GM06990 (cell line): ENCODE results near the gene MRC1.

Experiments used
- DNase-seq: peaks from one replicate; pipeline ENCODE4 v3.0.0-alpha.2; 2011; ENCODE audit not compliant: insufficient read length; ENCODE audit errors: extremely low read depth
- H3K27me3 ChIP-seq: replicated peaks from 2 replicates; pipeline ENCODE4 v1.6.0; 2011; ENCODE audit warnings: low read length; ENCODE audit not compliant: control insufficient read depth, insufficient read depth
- H3K36me3 ChIP-seq: 2 replicates; pipeline ENCODE4 v1.5.1; 2011; ENCODE audit warnings: low read length; ENCODE audit not compliant: control insufficient read depth, insufficient read depth
- H3K4me3 ChIP-seq: replicated peaks from 2 replicates; pipeline ENCODE4 v1.5.1; 2011; ENCODE audit warnings: low read depth, mild to moderate bottlenecking, control low read depth, low read length
- TF ChIP-seq, protein P1 (sequence below): IDR thresholded peaks from 2 replicates; pipeline ENCODE4 v1.5.1; 2011; ENCODE audit warnings: low read length, control low read depth, mild to moderate bottlenecking, inconsistent platforms; ENCODE audit not compliant: insufficient read depth, poor library complexity, severe bottlenecking

Gene MRC1

DNA sequence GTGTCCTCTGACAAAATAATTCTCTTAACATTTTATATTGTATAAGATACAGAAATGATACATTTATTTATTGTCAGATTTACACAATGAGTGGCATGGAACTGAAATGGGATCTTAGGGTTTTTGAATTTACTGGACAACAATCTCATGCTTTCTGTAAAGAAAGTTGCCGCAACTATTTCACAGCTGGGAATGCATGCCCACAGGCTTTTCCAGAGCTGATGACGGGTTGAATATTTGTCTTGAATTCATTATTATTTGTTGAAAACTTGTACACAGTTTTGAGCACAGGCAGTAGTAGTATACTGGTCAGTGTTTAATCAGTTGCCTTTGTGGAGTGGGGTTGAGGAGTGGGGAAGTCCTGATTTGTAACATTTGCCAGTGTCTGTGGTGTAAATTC is 20.5 kb upstream of the MRC1 start:
- TF ChIP-seq, protein P1, sequence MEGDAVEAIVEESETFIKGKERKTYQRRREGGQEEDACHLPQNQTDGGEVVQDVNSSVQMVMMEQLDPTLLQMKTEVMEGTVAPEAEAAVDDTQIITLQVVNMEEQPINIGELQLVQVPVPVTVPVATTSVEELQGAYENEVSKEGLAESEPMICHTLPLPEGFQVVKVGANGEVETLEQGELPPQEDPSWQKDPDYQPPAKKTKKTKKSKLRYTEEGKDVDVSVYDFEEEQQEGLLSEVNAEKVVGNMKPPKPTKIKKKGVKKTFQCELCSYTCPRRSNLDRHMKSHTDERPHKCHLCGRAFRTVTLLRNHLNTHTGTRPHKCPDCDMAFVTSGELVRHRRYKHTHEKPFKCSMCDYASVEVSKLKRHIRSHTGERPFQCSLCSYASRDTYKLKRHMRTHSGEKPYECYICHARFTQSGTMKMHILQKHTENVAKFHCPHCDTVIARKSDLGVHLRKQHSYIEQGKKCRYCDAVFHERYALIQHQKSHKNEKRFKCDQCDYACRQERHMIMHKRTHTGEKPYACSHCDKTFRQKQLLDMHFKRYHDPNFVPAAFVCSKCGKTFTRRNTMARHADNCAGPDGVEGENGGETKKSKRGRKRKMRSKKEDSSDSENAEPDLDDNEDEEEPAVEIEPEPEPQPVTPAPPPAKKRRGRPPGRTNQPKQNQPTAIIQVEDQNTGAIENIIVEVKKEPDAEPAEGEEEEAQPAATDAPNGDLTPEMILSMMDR, result no peak
- Histone ChIP-seq H3K27me3 (no peaks in the 10 kb centered on the region), H3K36me3 (no peaks in the 10 kb centered on the region), H3K4me3 (no peak overlapping the region)
- DNase-seq, result no peak

DNA sequence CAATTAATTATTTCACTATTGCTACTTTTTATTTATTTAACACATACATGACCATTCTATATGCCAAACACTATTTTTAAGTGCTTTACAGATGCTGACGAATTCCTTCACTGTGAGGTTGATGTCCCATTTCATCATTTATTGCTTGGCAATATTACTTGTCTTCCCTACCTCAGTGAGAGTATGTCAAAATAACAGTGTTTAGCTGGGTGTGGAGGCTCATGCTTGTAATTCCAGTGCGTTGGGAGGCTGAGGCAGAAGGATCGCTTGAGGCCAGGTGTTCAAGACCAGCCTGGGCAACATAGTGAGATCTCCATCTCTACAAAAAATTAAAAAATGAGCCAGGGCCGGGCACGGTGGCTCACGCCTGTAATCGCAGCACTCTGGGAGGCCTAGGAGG is 19.8 kb upstream of the MRC1 start:
- DNase-seq, result no peak
- H3K27me3 ChIP-seq, result no peaks in the 10 kb centered on the region
- no peaks in the 10 kb centered on the region for H3K36me3 ChIP-seq
- H3K4me3 ChIP-seq, result no peak overlapping the region
- TF ChIP-seq, protein P1, result no peak

DNA sequence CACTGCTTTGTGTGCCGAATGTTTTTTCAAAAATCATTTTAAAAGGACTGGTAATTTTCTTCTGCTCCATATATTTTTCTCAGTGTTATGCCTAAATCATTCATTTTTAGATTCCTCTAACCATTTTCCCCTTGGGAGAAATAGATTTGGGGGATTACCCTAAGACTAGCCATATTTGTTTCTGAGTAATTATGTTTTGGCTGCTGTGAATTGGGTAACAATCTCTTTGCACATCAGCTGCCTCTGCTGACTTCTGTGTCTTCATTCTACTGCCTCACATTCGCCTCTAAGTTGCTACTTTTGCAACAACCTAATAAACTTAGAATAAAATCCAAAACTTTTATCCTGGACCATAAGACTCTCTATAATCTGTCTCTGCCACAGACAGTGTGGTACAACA is 18.5 kb upstream of the MRC1 start:
- no peak for DNase-seq
- Histone ChIP-seq H3K36me3 (no peaks in the 10 kb centered on the region), H3K27me3 (no peaks in the 10 kb centered on the region), H3K4me3 (no peak overlapping the region)
- TF ChIP-seq, protein P1, result no peak

DNA sequence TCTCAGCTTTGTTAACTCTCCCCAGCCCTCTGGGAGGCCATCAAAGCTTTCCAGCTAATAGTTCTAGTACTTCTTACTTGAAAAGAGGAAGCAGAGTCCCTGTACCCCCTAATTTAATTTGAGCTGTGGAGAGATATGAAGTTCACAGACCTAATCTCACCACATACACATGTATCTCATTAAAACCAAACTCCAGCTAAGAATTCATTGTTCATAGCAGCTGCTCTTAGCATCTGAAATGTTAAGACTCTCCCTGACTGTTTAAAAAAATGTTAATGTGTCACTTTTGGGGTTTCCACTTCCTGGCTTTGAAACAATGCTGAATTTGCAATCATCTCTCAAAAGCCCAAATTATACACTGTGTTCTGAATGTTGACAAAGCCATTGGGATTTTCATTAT is 16.2 kb upstream of the MRC1 start:
- TF ChIP-seq, protein P1, result no peak
- Histone ChIP-seq H3K27me3 (no peaks in the 10 kb centered on the region), H3K36me3 (no peaks in the 10 kb centered on the region), H3K4me3 (no peak overlapping the region)
- DNase-seq, result no peak

DNA sequence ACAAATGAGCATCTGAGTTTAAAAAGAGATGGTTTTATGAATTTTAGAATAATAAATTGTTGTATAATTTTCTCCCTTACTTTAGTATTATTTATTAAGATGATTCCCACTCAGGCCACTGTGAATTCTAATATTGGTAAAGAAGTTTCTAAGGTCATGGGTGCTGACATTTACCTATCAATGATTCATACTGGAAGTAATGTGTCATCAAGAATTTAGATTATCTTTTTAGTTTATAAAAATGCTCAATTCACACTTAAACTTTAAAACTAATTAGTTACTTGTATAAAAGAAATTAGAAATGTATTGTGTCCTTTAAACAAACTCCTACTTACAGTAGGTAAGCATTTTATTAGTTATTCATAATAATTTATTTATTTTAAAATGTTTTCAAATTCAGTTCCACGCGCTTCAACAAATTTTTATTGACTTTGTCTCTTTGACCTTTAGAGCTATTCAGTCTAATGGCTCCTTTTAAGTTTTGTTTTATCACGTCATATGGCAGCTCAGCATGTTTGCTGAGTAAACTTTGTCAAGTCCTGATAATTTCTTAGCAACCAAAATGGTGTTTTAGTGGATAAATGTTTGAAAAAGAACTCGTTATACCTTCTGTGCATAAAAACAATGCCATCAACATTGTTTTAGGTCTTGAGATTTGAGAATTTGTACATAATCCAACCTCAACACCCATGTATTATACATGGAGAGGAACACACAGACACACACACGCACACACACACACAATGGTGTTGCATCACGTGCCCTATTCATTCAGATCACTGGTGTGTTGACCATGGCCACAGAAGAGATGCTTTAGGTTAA is 15.1 kb upstream of the MRC1 start:
- Histone ChIP-seq H3K36me3 (no peaks in the 10 kb centered on the region), H3K4me3 (no peak overlapping the region), H3K27me3 (no peaks in the 10 kb centered on the region)
- no peak for DNase-seq
- TF ChIP-seq, protein P1, result no peak
